ACC112 (cell line): ENCODE data around the gene IL4.
A peak's percentile ranks its signal among the peaks of the same experiment; 100 is the strongest.

Experiments
- H2AFZ ChIP-seq: fragments of 200-600 bp; sonication (generic); one replicate; pipeline ENCODE4 v1.6.0; 2017; ENCODE audit warnings: antibody characterized with exemption, low read length; ENCODE audit not compliant: unreplicated experiment
- H3K27ac ChIP-seq: fragments of 200-600 bp; sonication (generic); 2 replicates; pipeline ENCODE4 v1.5.1; 2014; ENCODE audit warnings: low read depth, mild to moderate bottlenecking, antibody characterized with exemption, low read length, moderate library complexity
- H3K27me3 ChIP-seq: fragments of 200-600 bp; sonication (generic); 2 replicates; pipeline ENCODE4 v1.6.1; 2014; ENCODE audit warnings: mild to moderate bottlenecking, antibody characterized with exemption, low read length, moderate library complexity, mixed read lengths; ENCODE audit not compliant: insufficient read depth
- H3K36me3 ChIP-seq: fragments of 200-600 bp; sonication (generic); 2 replicates; pipeline ENCODE4 v1.6.1; 2016; ENCODE audit warnings: mild to moderate bottlenecking, antibody characterized with exemption, low read length, moderate library complexity, mixed read lengths; ENCODE audit not compliant: insufficient read depth
- H3K4me1 ChIP-seq: fragments of 200-600 bp; sonication (generic); one replicate; pipeline ENCODE4 v1.6.1; 2016; ENCODE audit warnings: low read length, mixed read lengths; ENCODE audit not compliant: insufficient read depth, unreplicated experiment, control insufficient read depth
- H3K4me3 ChIP-seq: fragments of 200-600 bp; sonication (generic); 2 replicates; pipeline ENCODE4 v1.5.1; 2014; ENCODE audit warnings: mild to moderate bottlenecking, low read depth, low read length
- H3K79me2 ChIP-seq: fragments of 200-600 bp; sonication (generic); one replicate; pipeline ENCODE4 v1.6.0; 2016; ENCODE audit warnings: low read length; ENCODE audit not compliant: control insufficient read depth, unreplicated experiment, insufficient read depth

The IL4 gene

DNA sequence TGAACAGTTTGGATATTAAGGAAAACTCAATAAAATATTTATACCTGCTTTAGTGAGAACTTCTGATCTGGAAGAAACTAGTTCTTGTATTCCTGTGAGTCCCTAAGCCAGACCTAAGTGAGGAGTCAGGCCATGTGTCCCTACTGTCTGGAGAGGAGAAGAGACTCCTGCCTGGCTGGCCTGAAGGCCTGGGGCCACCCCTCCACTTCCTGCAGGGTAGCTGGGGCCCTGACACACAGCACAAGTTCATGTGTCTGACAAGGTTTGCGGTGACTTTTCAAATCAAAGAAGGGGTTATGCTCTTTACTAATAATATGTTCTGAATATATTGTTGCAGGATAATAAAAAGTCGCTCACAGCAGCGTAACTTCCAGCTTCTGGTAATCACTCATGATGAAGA is 31.9 kb upstream of the IL4 start:
- Histone ChIP-seq H3K4me3 (no peak overlapping the region), H3K4me1 (no peaks in the 10 kb centered on the region), H3K27me3 (no peaks in the 10 kb centered on the region), H2AFZ (no peak overlapping the region), H3K27ac (no peak overlapping the region), H3K36me3 (0 out of 2 replicates have a peak, but pooled peaks cover 13% of the 10 kb centered on the region), H3K79me2 (no peaks in the 10 kb centered on the region)

DNA sequence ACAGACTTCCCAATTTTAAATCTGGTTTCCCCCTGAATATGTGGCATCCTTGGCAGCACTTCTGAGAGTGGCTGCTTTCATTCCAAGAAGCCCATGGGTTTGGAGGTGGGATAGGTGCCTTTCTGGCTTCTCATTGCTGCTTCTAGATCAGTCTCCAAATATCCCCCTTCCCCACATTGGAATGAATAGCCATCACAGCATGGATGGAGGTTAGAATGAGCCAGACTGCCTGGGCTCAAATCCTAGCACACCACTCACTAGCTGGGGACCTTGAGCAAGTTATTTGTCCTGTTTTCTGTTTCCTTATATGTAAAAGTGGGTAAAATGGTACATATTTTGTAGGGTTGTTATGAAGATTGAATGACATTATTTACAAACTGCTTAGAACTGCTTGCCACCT is 29.6 kb upstream of the IL4 start:
- Histone ChIP-seq H3K36me3 (no peaks in the 10 kb centered on the region), H3K27me3 (no peaks in the 10 kb centered on the region), H3K4me1 (no peaks in the 10 kb centered on the region), H3K27ac (no peak overlapping the region), H3K4me3 (no peak overlapping the region), H3K79me2 (no peaks in the 10 kb centered on the region), H2AFZ (no peak overlapping the region)

DNA sequence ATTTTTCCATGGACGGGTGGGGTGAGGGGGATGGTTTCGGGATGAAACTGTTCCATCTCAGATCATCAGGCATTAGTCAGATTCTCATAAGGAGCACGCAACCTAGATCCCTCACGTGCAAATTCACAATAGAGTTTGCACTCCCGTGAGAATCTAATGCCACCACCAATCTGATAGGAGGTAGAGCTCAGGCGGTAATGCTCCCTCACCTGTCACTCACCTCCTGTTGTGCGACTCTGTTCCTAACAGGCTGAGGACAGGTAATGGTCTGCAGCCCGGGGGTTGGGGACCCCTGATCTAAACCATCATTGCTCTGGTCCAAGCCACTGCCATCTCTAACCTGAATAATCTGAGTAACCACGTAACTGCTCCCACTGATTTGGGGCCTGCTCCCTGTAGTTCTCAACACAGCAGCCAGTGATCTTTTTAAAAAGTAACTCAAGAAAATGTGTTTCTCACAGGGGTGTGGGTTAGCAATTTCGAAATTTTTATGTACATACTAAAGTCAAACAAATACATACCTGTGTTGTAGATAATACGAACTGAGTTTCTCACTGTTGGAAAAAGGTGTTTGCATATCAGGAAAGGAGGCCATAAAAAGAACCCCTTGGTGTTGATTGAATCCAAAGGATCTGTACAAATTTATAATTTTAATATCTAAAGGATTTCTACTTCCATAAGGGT is 27.1 kb upstream of the IL4 start:
- H3K4me3 ChIP-seq = no peak overlapping the region
- no peak overlapping the region for H2AFZ ChIP-seq
- H3K79me2 ChIP-seq = no peaks in the 10 kb centered on the region
- H3K36me3 ChIP-seq = no peaks in the 10 kb centered on the region
- H3K27ac ChIP-seq = no peak overlapping the region
- no peaks in the 10 kb centered on the region for H3K27me3 ChIP-seq
- no peaks in the 10 kb centered on the region for H3K4me1 ChIP-seq

DNA sequence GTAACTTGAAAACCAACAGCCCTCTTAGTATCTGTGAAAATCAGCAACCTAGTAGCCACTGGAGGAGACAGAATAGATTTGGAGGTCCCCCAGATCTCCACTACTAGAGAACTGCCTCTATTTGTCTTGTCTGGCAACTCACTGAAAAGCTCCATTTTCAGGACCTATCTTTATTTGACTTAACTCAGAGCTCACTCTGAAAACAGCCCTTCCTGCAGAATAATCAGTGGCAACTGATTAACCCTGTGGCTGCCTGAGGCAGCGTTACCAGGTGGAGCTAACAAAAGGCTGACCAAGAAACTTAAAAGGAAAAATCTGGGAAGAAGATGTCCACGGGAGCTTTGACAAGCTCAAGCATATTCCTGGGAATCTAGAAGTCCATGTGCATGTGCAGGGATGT is 26.3 kb upstream of the IL4 start:
- H3K27ac ChIP-seq = no peak overlapping the region
- H3K4me1 ChIP-seq = no peaks in the 10 kb centered on the region
- H3K27me3 ChIP-seq = no peaks in the 10 kb centered on the region
- H3K36me3 ChIP-seq = no peaks in the 10 kb centered on the region
- H3K4me3 ChIP-seq = no peak overlapping the region
- no peaks in the 10 kb centered on the region for H3K79me2 ChIP-seq
- H2AFZ ChIP-seq = no peak overlapping the region

DNA sequence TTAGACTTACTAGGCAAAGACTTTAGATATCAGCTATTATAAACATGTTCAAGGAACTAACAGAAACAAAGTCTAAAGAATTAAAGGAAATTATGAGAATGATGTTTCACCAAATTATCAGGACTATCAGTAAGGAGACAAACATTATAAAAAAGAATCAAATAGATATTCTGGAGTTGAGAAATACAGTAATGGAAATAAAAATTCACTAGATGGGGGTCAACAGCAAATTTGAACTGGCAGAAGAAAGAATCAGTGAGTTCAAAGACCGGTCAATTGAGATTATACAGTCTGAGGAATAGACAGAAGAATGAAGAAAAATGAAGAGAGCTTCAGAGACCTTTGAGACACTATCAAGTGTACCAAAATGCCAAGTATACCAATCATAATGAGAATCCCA is 25.4 kb upstream of the IL4 start:
- H3K36me3 ChIP-seq = no peaks in the 10 kb centered on the region
- H3K79me2 ChIP-seq = no peaks in the 10 kb centered on the region
- no peak overlapping the region for H3K27ac ChIP-seq
- no peak overlapping the region for H3K4me3 ChIP-seq
- H3K4me1 ChIP-seq = no peaks in the 10 kb centered on the region
- no peaks in the 10 kb centered on the region for H3K27me3 ChIP-seq
- H2AFZ ChIP-seq = no peak overlapping the region

DNA sequence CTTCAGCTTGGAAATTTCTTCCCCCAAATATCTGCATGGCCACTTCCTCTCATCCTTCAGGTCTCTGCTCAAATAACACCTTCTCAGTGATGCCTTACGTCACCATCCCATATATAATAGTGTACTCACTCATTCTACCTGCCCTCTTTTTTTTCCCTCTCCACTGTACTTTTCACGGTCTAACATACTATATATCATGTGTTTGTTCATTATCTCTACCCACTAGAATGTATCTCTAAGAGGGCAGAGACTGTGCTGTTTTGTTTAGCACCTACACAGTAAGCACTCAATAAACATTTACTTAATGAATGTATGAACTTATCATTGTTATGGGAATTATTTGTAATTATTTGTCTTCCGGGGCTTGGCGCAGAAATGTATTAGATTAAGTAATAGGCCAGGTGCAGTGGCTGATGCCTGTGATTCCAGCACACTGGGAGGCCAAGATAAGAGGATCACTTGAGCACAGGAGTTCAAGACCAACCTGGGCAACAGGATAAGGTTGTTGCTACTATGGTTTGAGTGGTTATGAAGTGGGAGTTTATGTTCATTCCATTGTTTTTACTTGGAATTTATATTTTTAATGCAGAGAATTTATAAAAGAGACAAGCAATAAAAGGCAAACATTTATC is 21.8 kb upstream of the IL4 start:
- Histone ChIP-seq H3K27ac (no peak overlapping the region), H3K79me2 (no peaks in the 10 kb centered on the region), H3K4me3 (no peak overlapping the region), H3K27me3 (no peaks in the 10 kb centered on the region; the same call in 1 of the 2 replicates), H3K36me3 (no peaks in the 10 kb centered on the region), H2AFZ (no peak overlapping the region), H3K4me1 (no peaks in the 10 kb centered on the region)

DNA sequence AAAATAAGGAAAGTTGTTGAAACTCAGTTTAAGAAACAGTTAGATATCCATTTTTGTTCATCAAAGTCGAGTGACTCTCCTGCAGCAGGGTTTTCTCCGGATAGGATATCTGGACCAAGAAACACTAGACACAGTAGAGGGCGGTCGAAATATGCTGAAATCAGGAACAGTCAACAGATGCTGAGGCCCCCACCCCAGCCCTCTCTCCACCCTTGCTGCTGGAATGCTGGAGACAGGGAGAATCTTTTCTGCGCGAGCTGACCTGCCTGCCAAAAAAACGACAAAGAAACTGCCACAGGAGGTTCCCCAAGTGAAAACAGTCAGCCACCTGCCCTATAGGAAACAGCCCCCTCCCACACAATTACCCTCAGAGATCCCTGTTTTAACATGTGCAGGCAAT is 20.1 kb upstream of the IL4 start:
- Histone ChIP-seq H3K4me3 (no peak overlapping the region), H3K4me1 (no peaks in the 10 kb centered on the region), H3K79me2 (no peaks in the 10 kb centered on the region)

DNA sequence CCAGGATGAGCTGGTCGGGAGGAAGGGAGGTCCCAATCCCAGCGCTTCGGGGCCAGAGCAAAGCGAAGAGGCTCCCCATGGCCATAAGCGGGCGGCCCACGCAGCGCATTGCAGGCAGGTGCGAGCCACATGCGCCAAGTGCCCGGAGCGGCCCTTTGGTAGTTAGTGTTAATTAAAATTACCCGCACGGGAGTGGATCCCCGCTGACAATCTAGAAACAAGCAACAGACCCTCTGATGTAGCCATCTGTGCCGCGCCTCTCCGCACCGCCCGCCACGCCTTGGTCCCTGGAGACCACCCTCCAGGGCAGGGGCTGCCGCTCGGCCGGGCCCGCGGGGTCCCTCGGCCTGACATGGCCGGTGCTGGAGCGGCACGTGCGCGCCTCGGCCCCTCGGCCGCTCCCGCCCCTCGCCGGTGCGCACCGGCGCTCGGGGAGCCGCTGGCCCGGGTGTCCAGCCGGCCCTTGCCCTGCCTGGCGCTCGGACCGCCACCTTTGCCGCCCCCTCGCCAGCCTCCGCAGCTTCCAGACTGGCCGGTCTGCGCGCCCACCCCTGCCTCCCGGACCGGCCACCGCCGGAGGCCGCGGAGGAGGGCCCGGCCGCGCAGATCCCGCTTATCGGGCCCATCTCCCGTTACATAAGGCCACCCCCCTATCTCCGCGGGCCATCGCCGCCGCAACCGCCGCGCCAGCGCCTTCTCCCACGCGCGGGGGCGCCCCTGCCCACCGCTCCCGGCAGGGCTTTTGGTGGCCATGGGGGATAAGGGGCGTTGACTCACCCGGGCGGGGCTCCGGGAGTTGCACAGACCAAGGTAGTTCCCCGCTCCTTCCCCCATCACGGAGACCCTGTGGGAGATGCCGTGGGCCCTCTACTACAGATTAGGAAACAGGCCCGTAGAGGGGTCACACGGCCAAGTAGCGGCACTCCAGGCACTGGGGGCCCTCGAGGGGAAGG is 17.7 kb upstream of the IL4 start:
- Histone ChIP-seq H3K79me2 (no peaks in the 10 kb centered on the region), H3K27me3 (no peaks in the 10 kb centered on the region; the same call in 1 of the 2 replicates), H3K4me1 (no peaks in the 10 kb centered on the region), H2AFZ (peak overlapping the region; percentile 76), H3K36me3 (no peaks in the 10 kb centered on the region), H3K27ac (no peak overlapping the region), H3K4me3 (peak overlapping the region; percentile 75)

More for the DNA sequence above, 20.1 kb upstream of the IL4 start:
- Histone ChIP-seq H2AFZ (no peak overlapping the region), H3K27ac (no peak overlapping the region), H3K36me3 (no peaks in the 10 kb centered on the region), H3K27me3 (no peaks in the 10 kb centered on the region; the same call in 1 of the 2 replicates)

DNA sequence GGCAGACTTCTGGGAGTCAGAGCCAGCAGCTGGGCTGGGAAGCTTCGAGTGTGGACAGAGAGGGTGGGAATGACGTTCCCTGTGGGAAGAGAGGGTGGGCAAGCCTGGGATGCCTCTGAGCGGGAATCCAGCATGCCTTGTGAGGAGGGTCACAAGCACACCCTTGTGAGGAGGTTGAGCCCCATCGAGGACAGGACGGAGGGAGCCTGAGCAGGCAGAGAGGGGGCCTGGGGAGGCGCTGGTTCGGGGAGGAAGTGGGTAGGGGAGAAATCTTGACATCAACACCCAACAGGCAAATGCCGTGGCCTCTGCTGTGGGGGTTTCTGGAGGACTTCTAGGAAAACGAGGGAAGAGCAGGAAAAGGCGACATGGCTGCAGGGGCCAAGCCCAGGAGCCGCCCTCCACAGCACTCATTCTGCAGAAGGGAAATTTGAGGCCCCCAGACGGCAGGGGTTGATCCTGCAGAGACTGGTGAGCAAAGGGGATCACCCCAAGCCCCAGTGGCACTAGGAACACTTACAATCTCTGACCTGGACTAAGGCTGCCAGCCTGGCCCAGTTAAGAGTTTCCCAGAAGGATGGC is 16.9 kb upstream of the IL4 start:
- peak overlapping the region; percentile 75 for H3K4me3 ChIP-seq
- no peaks in the 10 kb centered on the region; the same call in 1 of the 2 replicates for H3K27me3 ChIP-seq
- no peak overlapping the region for H3K27ac ChIP-seq
- H3K36me3 ChIP-seq = no peaks in the 10 kb centered on the region
- H3K4me1 ChIP-seq = no peaks in the 10 kb centered on the region
- H3K79me2 ChIP-seq = no peaks in the 10 kb centered on the region
- H2AFZ ChIP-seq = peak overlapping the region; percentile 76

DNA sequence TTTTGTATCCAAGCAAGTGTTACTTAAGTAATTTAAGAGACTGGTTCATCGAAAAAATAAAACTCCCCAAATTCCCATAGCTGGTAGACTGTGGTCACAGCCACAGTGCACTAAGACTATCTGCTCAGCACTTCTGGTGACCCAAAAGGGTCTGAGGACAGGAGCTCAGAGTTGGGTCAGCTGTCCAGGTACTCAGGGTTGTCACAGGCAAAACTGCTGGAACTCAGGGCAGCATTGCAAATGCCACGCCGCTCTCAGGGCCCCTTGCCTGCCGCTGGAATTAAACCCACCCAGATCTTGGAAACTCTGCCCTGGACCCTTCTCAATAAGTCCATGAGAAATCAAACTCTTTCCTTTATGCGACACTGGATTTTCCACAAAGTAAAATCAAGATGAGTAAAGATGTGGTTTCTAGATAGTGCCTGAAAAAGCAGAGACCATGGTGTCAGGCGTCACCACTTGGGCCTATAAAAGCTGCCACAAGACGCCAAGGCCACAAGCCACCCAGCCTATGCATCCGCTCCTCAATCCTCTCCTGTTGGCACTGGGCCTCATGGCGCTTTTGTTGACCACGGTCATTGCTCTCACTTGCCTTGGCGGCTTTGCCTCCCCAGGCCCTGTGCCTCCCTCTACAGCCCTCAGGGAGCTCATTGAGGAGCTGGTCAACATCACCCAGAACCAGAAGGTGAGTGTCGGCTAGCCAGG is 16.0 kb upstream of the IL4 start, which contains the start of gene IL13:
Gene IL13 (plus strand): TSS at position 498 of the 705 bp plus-strand sequence. CDS start 14 bp downstream, at position 512.
- Histone ChIP-seq H3K27ac (no peak within 1 kb of the TSS), H3K4me3 (no peak within 1 kb of the TSS), H3K27me3 (no peaks in the 10 kb centered on the region; the same call in 1 of the 2 replicates), H3K79me2 (no peaks in the 10 kb centered on the region), H3K4me1 (no peaks in the 10 kb centered on the region), H2AFZ (no peak within 1 kb of the TSS), H3K36me3 (no peaks in the 10 kb centered on the region)
